ENCODE data around the gene RBMXL3.

The RBMXL3 gene

GRCh38 chrX:115234461-115234860 lies 45.3 kb downstream of the RBMXL3 start:
- no peak for DNase-seq

GRCh38 chrX:115236560-115236959 lies 47.4 kb downstream of the RBMXL3 start:
- DNase-seq = no peak

- DNase-seq = no peak
Measured at GRCh38 chrX:115237056-115237455, 47.8 kb downstream of the RBMXL3 start.
